Daoy (cell line): ENCODE measurements around the gene CDK4. TPM values are rescaled to one million over a fixed set of nuclear protein-coding genes. Genes with fewer than 3 reads are reported as not detected.
"Not testable (repeated sequence)": the region's sequence is repeated elsewhere in the genome, so short reads cannot be mapped to it uniquely, and the experiment has no call there.

Experiments used
- DNase-seq: peaks from one replicate; pipeline ENCODE4 v3.0.0-alpha.2; 2015; ENCODE audit warnings: low read depth
- total RNA-seq: library from RNA; depleted of rRNA; stranded (reverse); fragments of >200 nt; shearing (Covaris generic); gene quantifications from 2 replicates; pipeline ENCODE4 v1.2.3, GENCODE V29; 2014; rRNA removed

Gene CDK4
- total RNA-seq: 317 and 359 TPM in 2 replicates

DNA sequence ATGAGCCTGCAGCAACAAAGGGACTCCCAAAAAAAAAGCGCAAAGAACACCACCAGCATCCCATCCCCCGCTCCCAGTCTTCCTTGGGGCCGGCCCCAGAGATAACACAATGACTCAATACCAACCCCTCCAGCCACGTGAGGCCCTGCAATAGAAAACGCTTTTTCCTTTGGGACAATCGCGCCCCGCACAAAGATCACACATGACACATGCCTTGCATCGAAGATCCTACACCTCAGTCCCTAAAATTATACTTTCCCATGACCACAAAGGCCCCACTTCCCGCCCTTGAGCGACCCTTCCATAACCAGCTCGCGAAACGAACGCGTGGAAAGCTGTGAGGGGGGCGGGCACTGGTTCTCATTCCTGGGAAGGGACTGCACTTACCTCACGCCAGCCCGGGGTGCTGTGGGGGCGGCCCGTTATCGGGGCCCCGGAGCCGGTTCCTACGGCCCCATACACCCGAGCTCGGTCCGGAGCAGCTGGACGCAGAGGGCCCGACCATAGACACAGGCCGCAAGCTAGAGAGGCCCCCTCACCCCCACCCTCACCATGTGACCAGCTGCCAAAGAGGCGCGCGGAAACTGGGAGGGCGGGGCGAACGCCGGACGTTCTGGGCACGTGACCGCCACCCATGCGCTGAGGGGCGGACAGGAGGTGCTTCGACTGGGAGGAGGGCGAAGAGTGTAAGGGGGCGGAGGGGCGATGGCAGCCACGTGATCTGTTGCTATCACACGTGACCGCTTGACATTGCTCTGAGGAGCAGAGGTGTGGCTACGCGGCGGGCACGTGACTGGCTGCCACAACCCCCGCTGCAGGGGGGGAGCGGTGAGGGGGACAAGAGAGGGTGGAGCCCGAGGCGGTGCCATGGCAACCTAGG, at the start of gene CDK4:
CDK4 (minus strand) TSS at position 523 of the 880 bp plus-strand sequence. CDS start 593 bp downstream, outside the sequence.
- DNase-seq: peak; percentile 100

DNA sequence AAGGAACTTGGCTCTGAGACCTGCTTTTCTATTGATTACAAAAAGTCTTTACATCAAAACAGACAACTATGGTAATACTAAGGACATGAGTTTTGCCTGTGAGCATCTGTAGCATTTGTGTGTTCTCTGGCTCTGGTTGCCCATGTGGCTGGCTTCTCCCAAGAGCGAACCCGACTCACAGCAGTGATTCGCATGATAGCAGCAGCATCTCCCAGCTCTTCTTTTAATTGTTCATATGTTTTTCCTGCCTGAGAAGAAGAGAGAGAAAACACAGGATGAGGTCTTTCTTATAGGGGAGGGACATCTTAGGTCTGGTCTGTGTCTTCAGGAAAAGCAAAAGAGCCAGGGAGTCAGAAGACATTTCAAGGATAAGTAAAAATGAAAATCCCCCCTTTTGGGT, 48.9 kb upstream of the CDK4 start:
- no peak for DNase-seq

GRCh38 chr12:57797933-57798332, 45.8 kb upstream of the CDK4 start:
- DNase-seq: no peak

GRCh38 chr12:57796996-57797395, 44.9 kb upstream of the CDK4 start:
- no peak for DNase-seq

GRCh38 chr12:57795354-57795753, 43.2 kb upstream of the CDK4 start:
- peak; percentile 30 for DNase-seq

- DNase-seq: peak; percentile 54
Observed at GRCh38 chr12:57793920-57794319, 41.8 kb upstream of the CDK4 start.

DNA sequence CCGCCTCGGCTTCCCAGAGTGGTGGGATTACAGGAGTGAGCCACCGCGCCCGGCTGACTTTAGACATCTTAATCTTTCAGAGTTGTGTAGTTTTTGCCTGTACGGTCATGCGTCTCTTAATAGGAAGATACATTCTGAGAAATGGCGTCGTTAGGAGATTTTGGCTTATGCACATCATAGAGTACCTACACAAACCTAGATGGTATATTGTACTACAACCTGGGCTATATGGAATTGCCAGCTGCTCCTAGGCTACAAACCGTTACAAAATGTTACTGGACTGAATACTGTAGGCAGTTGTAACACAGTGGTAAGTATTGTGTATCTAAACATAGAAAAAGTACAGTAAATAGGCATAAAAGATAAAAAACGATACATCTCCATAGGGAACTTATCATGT, 31.8 kb upstream of the CDK4 start:
- no peak for DNase-seq

GRCh38 chr12:57783466-57783801, 31.3 kb upstream of the CDK4 start:
- no peak for DNase-seq

DNA sequence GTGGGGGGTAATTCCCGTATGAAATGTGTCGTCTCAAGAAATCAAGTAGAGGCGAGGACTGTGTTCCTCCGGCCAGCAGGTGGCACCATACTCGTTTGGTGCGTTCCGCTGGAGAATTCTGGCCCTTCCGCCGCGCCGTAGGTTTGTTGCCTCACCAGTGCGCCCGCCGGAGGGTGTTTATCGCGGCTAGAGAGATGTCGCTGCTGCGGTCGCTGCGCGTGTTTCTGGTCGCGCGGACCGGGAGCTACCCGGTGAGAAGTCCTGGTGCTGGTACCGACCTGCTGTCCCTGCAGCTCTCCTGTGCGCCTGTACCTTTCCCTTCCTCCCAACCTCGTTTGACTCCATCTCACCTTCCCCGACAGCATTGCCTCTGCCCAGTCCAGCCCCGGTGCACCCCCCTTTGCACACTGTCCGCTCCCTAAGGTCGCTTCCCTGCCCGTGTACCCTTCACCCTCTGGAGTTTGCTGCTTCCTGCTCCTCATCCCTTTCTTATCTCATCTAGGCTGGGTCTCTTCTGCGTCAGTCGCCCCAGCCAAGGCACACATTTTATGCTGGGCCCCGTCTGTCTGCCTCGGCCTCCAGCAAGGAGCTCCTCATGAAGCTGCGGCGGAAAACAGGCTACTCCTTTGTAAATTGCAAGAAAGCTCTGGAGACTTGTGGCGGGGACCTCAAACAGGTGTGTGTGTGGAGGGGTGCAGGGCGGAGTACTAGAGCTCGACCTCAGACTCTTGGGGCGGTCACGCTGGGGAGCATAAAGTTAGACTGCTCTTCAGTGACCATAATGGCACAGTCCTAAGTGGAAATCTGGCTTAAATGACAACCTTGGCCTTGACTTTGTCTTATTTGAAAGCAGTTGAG, 30.7 kb upstream of the CDK4 start, which contains the start of gene TSFM:
TSFM (plus strand) TSS at position 180 of the 858 bp plus-strand sequence; CDS start at position 195, 15 bp downstream.
- DNase-seq: peak; percentile 96

GRCh38 chr12:57782243-57782607, 30.1 kb upstream of the CDK4 start:
- no peak for DNase-seq

- no peak for DNase-seq
Observed at GRCh38 chr12:57781801-57782200, 29.7 kb upstream of the CDK4 start.

- no peak for DNase-seq
Observed at GRCh38 chr12:57781244-57781643, 29.1 kb upstream of the CDK4 start.

DNA sequence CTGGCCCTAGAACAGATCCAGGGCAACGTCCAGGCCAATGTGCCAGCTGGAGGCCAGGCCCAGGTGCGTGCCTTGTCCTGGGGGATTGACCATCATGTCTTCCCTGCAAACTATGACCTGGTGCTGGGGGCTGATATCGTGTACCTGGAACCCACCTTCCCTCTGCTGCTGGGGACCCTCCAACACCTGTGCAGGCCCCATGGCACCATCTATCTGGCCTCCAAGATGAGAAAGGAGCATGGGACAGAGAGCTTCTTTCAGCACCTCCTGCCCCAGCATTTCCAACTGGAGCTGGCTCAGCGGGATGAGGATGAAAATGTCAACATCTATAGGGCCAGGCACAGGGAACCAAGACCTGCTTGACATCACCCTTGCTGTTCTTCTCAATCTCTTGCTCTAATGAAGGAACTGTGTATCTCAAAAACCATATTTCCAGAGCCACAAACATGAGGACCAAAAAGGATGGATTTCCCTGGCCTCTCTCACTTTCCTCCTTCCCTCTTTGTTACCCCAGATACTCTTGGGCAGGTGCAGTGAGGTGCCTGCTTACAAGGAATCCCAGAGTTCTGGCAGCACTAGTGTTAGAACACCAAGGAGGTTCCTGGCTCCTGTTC, 28.3 kb upstream of the CDK4 start:
- no peak for DNase-seq

- no peak for DNase-seq
Observed at GRCh38 chr12:57779736-57780135, 27.6 kb upstream of the CDK4 start.

DNA sequence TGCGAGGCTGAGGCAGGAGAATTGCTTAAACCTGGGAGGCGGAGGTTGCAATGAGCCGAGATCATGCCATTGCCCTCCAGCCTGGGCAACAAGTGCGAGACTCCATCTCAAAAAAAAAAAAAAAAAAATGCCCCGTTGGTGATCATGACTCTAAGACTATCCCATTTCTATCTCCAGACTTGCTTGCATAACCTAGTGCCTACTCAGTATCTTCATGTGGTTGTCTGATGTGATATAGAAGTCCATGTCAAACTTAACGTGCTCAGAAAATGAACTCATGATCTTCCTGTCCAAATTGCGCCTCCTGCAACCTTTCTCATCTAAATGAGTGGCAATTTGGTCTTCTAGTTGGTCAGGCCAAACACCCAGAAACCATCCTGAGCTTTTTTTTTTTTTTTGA, 25.8 kb upstream of the CDK4 start:
- no peak for DNase-seq

DNA sequence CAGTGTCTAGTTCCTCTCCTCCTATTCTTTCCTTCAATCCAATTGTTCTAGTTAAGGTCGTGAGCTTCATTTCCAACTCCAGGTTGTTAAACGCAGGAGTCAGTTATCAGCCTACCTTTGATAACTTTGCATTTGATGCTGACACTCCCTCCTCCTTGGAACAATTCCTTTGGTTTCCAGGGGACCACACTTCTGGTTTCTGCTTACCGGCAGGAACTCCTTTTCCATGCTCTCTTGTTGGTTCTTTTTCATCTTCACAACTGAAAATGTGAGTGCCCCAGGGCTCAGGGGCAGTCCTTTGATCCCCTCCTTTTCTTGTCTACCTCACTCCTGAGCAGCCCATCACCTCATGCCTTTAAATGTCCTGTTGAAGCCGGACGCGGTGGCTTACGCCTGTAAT, 25.3 kb upstream of the CDK4 start:
- no peak for DNase-seq

GRCh38 chr12:57776247-57776587, 24.1 kb upstream of the CDK4 start:
- DNase-seq: no peak

DNA sequence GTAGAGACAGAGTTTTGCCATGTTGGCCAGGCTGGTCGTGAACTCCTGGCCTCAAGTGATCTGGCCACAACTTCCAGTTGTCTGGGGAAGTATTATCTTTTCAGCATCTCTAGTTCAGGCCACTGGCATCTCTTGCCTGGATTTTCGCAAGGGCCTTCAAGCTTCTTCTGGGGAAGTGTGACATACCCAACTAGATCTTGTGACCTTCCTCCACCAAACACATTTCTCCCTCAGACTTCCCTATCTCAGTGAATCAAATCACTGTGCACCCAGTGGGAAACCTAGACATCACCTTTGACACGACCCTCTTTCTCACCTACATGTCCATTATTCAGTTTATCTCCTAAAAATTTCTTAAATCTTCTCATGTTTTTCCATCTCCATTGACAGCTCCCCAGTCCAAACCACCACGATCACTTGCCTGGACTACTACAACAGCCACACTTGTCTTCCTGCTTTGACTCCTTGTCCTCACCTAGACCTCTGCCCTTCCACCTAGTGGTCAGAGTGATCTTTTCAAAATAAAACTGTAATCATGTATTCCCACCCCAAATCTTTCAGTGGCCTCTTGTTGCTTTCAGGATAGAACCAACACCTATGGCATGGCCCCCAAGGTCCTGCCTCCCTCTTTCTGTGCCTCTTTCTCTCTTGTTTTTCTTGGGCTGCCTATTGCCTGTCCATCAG, 23.6 kb upstream of the CDK4 start:
- DNase-seq: no peak

GRCh38 chr12:57775044-57775443, 22.9 kb upstream of the CDK4 start:
- no peak for DNase-seq

GRCh38 chr12:57774634-57775033, 22.5 kb upstream of the CDK4 start:
- DNase-seq: not testable (repeated sequence)

GRCh38 chr12:57772429-57773322, 20.6 kb upstream of the CDK4 start, which contains the start of gene EEF1AKMT3:
Gene EEF1AKMT3, plus strand, starts transcription at chr12:57772614. Its CDS starts 111 bp downstream, at chr12:57772725.
- DNase-seq: peak; percentile 72
